HepG2 (cell line): ENCODE data around the gene POLR3GL. TPM values are rescaled to one million over a fixed set of nuclear protein-coding genes. Genes with fewer than 3 reads are reported as not detected.
A peak's percentile ranks its signal among the peaks of the same experiment; 100 is the strongest.

ENCODE experiments used
- HNF1B ChIP-seq: sonication (generic); formaldehyde crosslinking; IDR thresholded peaks from 2 replicates; pipeline ENCODE4 v1.5.1; 2020; ENCODE audit warnings: mild to moderate bottlenecking, moderate library complexity, missing genetic modification reagents
- ISL2 ChIP-seq: sonication (generic); formaldehyde crosslinking; IDR thresholded peaks from 2 replicates; pipeline ENCODE4 v1.5.0; 2020; ENCODE audit warnings: missing genetic modification reagents
- KDM5B ChIP-seq: sonication (generic); formaldehyde crosslinking; IDR thresholded peaks from 2 replicates; pipeline ENCODE4 v1.4.0; 2020; ENCODE audit warnings: missing genetic modification reagents, mild to moderate bottlenecking, borderline replicate concordance
- KDM6A ChIP-seq: IDR thresholded peaks from 2 replicates; pipeline ENCODE4 v1.6.1; 2016; ENCODE audit warnings: low read depth
- MIER2 ChIP-seq: IDR thresholded peaks from 2 replicates; pipeline ENCODE4 v1.6.1; 2016; ENCODE audit warnings: missing biosample characterization, missing genetic modification reagents
- NR2C2 ChIP-seq: sonication (generic); formaldehyde crosslinking; IDR thresholded peaks from 2 replicates; pipeline ENCODE4 v1.4.0; 2020; ENCODE audit warnings: missing genetic modification reagents, mild to moderate bottlenecking, moderate library complexity, borderline replicate concordance
- RERE ChIP-seq: IDR thresholded peaks from 2 replicates; pipeline ENCODE4 v1.6.1; 2016; ENCODE audit warnings: low read depth, missing genetic modification reagents, missing compliant biosample characterization
- SKI ChIP-seq: fragments of 450-650 bp; IDR thresholded peaks from one replicate; pipeline ENCODE4 v1.6.1; 2018; ENCODE audit warnings: mild to moderate bottlenecking; ENCODE audit not compliant: partially characterized antibody
- SPEN ChIP-seq: sonication (generic); formaldehyde crosslinking; IDR thresholded peaks from 2 replicates; pipeline ENCODE4 v1.5.1; 2020; ENCODE audit warnings: low read depth, mild to moderate bottlenecking, missing genetic modification reagents
- TEAD2 ChIP-seq: sonication (generic); formaldehyde crosslinking; IDR thresholded peaks from 2 replicates; pipeline ENCODE4 v1.9.0; 2021; ENCODE audit warnings: missing genetic modification reagents
- ZNF138 ChIP-seq: sonication (generic); formaldehyde crosslinking; IDR thresholded peaks from 2 replicates; pipeline ENCODE4 v1.5.0; 2020; ENCODE audit warnings: mild to moderate bottlenecking, low read depth, missing genetic modification reagents
- ZNF33B ChIP-seq: sonication (generic); formaldehyde crosslinking; IDR thresholded peaks from 2 replicates; pipeline ENCODE4 v1.5.1; 2020; ENCODE audit warnings: mild to moderate bottlenecking, missing genetic modification reagents
- ZNF350 ChIP-seq: sonication (generic); formaldehyde crosslinking; IDR thresholded peaks from 2 replicates; pipeline ENCODE4 v1.4.0; 2020; ENCODE audit warnings: mild to moderate bottlenecking, low read depth, missing genetic modification reagents, borderline replicate concordance
- ZNF510 ChIP-seq: sonication (generic); formaldehyde crosslinking; IDR thresholded peaks from 2 replicates; pipeline ENCODE4 v1.4.0; 2020; ENCODE audit warnings: low read depth, mild to moderate bottlenecking, missing genetic modification reagents
- ZNF547 ChIP-seq: sonication (generic); formaldehyde crosslinking; IDR thresholded peaks from 2 replicates; pipeline ENCODE4 v1.5.1; 2020; ENCODE audit warnings: mild to moderate bottlenecking, missing genetic modification reagents
- ZNF569 ChIP-seq: sonication (generic); formaldehyde crosslinking; IDR thresholded peaks from 2 replicates; pipeline ENCODE4 v1.5.0; 2020; ENCODE audit warnings: mild to moderate bottlenecking, missing genetic modification reagents, moderate library complexity, borderline replicate concordance
- polyA plus RNA-seq, 8 experiments: library from polyadenylated mRNA; depleted of rRNA in 3 of 8; stranded (reverse) in 7 of 8; unstranded in 1 of 8; fragments of >200 nt; fragmentation: Illumina TruSeq in 4 of 8; extraction: Trizol in 4 of 8; gene quantifications; 2 replicates each; pipeline versions ENCODE4 v1.2.1 to v1.2.3, GENCODE V29; 2011 to 2016; ENCODE audit warnings: low read depth in 4 of 8, missing spikeins in 1 of 8, mixed read lengths in 1 of 8; ENCODE audit not compliant: insufficient read depth in 1 of 8
- total RNA-seq, 5 experiments: library from RNA; depleted of rRNA; stranded (reverse); fragments of >200 nt; fragmentation: Illumina TruSeq; extraction: Trizol; gene quantifications; 2 replicates each; pipeline ENCODE4 v1.2.3, GENCODE V29; 2016; ENCODE audit warnings: low read depth in 1 of 5
- TF ChIP-seq, protein P1 (sequence below): sonication (generic); formaldehyde crosslinking; IDR thresholded peaks from 2 replicates; pipeline ENCODE4 v1.5.1; 2020; ENCODE audit warnings: missing genetic modification reagents, mild to moderate bottlenecking, borderline replicate concordance
- TF ChIP-seq, protein P2 (sequence below): sonication (generic); formaldehyde crosslinking; IDR thresholded peaks from 2 replicates; pipeline ENCODE4 v1.4.0; 2020; ENCODE audit warnings: low read depth, mild to moderate bottlenecking, missing genetic modification reagents
- TF ChIP-seq, protein P3 (sequence below): IDR thresholded peaks from 2 replicates; pipeline ENCODE4 v1.6.1; 2012; ENCODE audit warnings: inconsistent platforms

Gene POLR3GL
- total and polyA plus RNA-seq, 2 of the 13 experiments (the other 11 are each of a cell fraction or from before 2014, with no cell fraction given) = 11.5 to 12.4 TPM

- TF ChIP-seq RERE (peak; percentile 68; the same call in 1 of the 2 replicates), ISL2 (CRISPR knock-in tag) (peak; percentile 79), HNF1B (CRISPR knock-in tag) (peak; percentile 95), ZNF569 (0 out of 2 replicates have a peak, but pooled peaks have one; percentile 43), SPEN (CRISPR knock-in tag) (peak; percentile 99; the same call in 1 of the 2 replicates), ZNF510 (CRISPR knock-in tag) (peak; percentile 27; the same call in 1 of the 2 replicates), SKI (peak; percentile 50), ZNF33B (no peak), KDM6A (peak; percentile 34; the same call in 1 of the 2 replicates), KDM5B (CRISPR knock-in tag) (peak; percentile 83; the same call in 1 of the 2 replicates), ZNF138 (CRISPR knock-in tag) (0 out of 2 replicates have a peak, but pooled peaks have one; percentile 31), MIER2 (CRISPR knock-in tag) (peak; percentile 48; the same call in 1 of the 2 replicates), ZNF547 (CRISPR knock-in tag) (no peak; the same call in 1 of the 2 replicates), NR2C2 (CRISPR knock-in tag) (peak; percentile 46; the same call in 1 of the 2 replicates), ZNF350 (CRISPR knock-in tag) (peak; percentile 97), TEAD2 (CRISPR knock-in tag) (no peak)
- TF ChIP-seq, protein P1, sequence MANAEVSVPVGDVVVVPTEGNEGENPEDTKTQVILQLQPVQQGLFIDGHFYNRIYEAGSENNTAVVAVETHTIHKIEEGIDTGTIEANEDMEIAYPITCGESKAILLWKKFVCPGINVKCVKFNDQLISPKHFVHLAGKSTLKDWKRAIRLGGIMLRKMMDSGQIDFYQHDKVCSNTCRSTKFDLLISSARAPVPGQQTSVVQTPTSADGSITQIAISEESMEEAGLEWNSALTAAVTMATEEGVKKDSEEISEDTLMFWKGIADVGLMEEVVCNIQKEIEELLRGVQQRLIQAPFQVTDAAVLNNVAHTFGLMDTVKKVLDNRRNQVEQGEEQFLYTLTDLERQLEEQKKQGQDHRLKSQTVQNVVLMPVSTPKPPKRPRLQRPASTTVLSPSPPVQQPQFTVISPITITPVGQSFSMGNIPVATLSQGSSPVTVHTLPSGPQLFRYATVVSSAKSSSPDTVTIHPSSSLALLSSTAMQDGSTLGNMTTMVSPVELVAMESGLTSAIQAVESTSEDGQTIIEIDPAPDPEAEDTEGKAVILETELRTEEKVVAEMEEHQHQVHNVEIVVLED (CRISPR knock-in tag) = peak; percentile 68; the same call in 1 of the 2 replicates
- TF ChIP-seq, protein P2, sequence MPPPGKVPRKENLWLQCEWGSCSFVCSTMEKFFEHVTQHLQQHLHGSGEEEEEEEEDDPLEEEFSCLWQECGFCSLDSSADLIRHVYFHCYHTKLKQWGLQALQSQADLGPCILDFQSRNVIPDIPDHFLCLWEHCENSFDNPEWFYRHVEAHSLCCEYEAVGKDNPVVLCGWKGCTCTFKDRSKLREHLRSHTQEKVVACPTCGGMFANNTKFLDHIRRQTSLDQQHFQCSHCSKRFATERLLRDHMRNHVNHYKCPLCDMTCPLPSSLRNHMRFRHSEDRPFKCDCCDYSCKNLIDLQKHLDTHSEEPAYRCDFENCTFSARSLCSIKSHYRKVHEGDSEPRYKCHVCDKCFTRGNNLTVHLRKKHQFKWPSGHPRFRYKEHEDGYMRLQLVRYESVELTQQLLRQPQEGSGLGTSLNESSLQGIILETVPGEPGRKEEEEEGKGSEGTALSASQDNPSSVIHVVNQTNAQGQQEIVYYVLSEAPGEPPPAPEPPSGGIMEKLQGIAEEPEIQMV (CRISPR knock-in tag) = peak; percentile 97
- TF ChIP-seq, protein P3, sequence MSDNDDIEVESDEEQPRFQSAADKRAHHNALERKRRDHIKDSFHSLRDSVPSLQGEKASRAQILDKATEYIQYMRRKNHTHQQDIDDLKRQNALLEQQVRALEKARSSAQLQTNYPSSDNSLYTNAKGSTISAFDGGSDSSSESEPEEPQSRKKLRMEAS = peak; percentile 88
Measured at GRCh38 chr1:145996433-145997015, 32.0 kb downstream of the POLR3GL start, which contains the start of gene TXNIP (continued).
